Panc1 (cell line): ENCODE data around the gene DSG3.

Experiments used
- POLR2AphosphoS5 ChIP-seq: IDR thresholded peaks from 2 replicates; pipeline ENCODE4 v1.6.1; 2012; ENCODE audit warnings: mild to moderate bottlenecking, low read depth, low read length, moderate library complexity
- SIN3A ChIP-seq: IDR thresholded peaks from 2 replicates; pipeline ENCODE4 v1.6.1; 2012; ENCODE audit warnings: low read depth, mild to moderate bottlenecking, low read length, moderate library complexity, borderline replicate concordance; ENCODE audit not compliant: insufficient read depth
- TCF7L2 ChIP-seq: IDR thresholded peaks from 2 replicates; pipeline ENCODE4 v1.6.1; 2011; ENCODE audit warnings: mild to moderate bottlenecking, low read depth, low read length, inconsistent platforms
- TF ChIP-seq, protein P1 (sequence below): fragments of 450-650 bp; IDR thresholded peaks from 2 replicates; pipeline ENCODE4 v1.5.1; 2017; ENCODE audit warnings: mild to moderate bottlenecking
- TF ChIP-seq, protein P2 (sequence below), 2 experiments: IDR thresholded peaks; 2 replicates each; pipeline ENCODE4 v1.6.1; 2011 to 2012; ENCODE audit warnings: low read depth in 2 of 2, control low read depth in 1 of 2, low read length in 1 of 2, mild to moderate bottlenecking in 1 of 2, moderate library complexity in 1 of 2; ENCODE audit not compliant: insufficient read depth in 1 of 2

DNA sequence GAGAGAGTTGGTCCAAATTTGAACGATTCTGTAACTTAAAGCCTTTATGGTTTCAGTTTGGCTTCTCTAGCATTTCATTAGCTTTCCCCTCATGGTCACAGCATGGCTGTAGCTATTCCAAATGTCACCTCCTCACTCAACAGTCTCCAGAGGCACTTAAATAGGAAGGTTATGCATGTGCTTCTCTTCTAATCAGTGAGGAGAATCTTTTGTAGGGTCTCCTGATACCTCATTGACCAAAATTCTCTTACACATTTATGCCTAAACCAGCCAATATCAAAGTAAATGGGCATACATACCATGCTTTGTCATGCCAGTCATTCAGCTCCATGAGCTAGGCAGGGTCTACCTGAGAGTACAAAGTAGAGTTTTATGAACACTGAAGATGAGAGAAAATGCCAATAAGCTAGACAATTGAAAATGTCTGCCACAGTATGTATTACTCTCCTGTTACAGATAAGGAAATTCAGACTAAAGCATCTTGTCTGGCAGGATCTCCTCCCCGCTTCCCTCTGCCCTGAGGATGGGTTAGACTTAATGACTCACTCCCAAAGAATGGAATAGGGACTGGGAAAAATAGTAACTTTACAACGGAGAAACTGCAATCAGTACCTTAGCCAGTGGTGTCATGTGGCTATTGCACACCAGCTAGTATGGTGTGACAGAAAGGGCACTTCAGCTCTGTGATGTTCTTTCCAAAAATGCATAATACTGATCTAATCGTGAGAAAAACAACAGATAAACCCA lies 65.8 kb downstream of the DSG3 start:
- TF ChIP-seq, protein P1, sequence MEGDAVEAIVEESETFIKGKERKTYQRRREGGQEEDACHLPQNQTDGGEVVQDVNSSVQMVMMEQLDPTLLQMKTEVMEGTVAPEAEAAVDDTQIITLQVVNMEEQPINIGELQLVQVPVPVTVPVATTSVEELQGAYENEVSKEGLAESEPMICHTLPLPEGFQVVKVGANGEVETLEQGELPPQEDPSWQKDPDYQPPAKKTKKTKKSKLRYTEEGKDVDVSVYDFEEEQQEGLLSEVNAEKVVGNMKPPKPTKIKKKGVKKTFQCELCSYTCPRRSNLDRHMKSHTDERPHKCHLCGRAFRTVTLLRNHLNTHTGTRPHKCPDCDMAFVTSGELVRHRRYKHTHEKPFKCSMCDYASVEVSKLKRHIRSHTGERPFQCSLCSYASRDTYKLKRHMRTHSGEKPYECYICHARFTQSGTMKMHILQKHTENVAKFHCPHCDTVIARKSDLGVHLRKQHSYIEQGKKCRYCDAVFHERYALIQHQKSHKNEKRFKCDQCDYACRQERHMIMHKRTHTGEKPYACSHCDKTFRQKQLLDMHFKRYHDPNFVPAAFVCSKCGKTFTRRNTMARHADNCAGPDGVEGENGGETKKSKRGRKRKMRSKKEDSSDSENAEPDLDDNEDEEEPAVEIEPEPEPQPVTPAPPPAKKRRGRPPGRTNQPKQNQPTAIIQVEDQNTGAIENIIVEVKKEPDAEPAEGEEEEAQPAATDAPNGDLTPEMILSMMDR = no peak
- TF ChIP-seq, protein P2, sequence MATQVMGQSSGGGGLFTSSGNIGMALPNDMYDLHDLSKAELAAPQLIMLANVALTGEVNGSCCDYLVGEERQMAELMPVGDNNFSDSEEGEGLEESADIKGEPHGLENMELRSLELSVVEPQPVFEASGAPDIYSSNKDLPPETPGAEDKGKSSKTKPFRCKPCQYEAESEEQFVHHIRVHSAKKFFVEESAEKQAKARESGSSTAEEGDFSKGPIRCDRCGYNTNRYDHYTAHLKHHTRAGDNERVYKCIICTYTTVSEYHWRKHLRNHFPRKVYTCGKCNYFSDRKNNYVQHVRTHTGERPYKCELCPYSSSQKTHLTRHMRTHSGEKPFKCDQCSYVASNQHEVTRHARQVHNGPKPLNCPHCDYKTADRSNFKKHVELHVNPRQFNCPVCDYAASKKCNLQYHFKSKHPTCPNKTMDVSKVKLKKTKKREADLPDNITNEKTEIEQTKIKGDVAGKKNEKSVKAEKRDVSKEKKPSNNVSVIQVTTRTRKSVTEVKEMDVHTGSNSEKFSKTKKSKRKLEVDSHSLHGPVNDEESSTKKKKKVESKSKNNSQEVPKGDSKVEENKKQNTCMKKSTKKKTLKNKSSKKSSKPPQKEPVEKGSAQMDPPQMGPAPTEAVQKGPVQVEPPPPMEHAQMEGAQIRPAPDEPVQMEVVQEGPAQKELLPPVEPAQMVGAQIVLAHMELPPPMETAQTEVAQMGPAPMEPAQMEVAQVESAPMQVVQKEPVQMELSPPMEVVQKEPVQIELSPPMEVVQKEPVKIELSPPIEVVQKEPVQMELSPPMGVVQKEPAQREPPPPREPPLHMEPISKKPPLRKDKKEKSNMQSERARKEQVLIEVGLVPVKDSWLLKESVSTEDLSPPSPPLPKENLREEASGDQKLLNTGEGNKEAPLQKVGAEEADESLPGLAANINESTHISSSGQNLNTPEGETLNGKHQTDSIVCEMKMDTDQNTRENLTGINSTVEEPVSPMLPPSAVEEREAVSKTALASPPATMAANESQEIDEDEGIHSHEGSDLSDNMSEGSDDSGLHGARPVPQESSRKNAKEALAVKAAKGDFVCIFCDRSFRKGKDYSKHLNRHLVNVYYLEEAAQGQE (IDR thresholded peaks at IDR 0.05; ENCODE audit: insufficient read depth in 1 of 2, low read depth in 2 of 2, low read length in 1 of 2) = no peak
- TF ChIP-seq POLR2AphosphoS5 (no peak), TCF7L2 (no peak), SIN3A (no peak)
